Nephron progenitor cell (in vitro differentiated cells): ENCODE data around the gene ALDH6A1.

Source experiments
- DNase-seq: peaks from one replicate; pipeline ENCODE4 v3.0.0; 2021
- H3K27ac Mint-ChIP-seq: 2 replicates; pipeline ENCODE4 v1.8.0; 2021; ENCODE audit warnings: mild to moderate bottlenecking, moderate library complexity, mixed read lengths
- H3K27me3 Mint-ChIP-seq: 2 replicates; pipeline ENCODE4 v1.8.0; 2021; ENCODE audit warnings: mild to moderate bottlenecking, low read depth, mixed read lengths; ENCODE audit not compliant: poor library complexity
- H3K36me3 Mint-ChIP-seq: 2 replicates; pipeline ENCODE4 v1.8.0; 2021; ENCODE audit warnings: low read depth, mixed read lengths
- H3K4me1 Mint-ChIP-seq: 2 replicates; pipeline ENCODE4 v1.8.0; 2021; ENCODE audit warnings: mixed read lengths
- H3K4me3 Mint-ChIP-seq: 2 replicates; pipeline ENCODE4 v1.8.0; 2021; ENCODE audit warnings: mild to moderate bottlenecking, moderate library complexity, mixed read lengths
- H3K9me3 Mint-ChIP-seq: 2 replicates; pipeline ENCODE4 v1.8.0; 2021; ENCODE audit warnings: mild to moderate bottlenecking, moderate library complexity, mixed read lengths
- TF ChIP-seq, protein P1 (sequence below): fragments of 200-600 bp; sonication (generic); IDR thresholded peaks from 2 replicates; pipeline ENCODE4 v1.5.0; 2021; ENCODE audit warnings: antibody characterized with exemption

ALDH6A1 gene

DNA sequence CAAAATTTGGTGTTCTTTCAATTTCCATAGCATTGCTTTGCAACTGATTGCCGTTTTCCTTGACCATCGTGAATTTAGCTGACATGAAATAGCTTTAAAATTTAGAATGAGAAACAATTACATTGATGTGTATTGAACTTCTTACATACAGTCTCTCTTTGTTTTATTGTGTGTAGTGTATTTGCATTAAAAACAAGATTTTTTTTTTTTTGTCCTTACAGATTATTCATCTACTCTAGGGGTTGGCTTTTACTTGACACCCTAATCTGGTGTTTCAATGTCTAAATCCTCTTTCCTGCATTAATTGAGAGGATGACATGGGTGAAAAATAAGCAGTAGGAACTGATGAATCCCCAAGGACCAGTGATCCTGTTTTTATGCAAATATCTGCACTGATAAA lies 21.1 kb upstream of the ALDH6A1 start:
- TF ChIP-seq, protein P1, sequence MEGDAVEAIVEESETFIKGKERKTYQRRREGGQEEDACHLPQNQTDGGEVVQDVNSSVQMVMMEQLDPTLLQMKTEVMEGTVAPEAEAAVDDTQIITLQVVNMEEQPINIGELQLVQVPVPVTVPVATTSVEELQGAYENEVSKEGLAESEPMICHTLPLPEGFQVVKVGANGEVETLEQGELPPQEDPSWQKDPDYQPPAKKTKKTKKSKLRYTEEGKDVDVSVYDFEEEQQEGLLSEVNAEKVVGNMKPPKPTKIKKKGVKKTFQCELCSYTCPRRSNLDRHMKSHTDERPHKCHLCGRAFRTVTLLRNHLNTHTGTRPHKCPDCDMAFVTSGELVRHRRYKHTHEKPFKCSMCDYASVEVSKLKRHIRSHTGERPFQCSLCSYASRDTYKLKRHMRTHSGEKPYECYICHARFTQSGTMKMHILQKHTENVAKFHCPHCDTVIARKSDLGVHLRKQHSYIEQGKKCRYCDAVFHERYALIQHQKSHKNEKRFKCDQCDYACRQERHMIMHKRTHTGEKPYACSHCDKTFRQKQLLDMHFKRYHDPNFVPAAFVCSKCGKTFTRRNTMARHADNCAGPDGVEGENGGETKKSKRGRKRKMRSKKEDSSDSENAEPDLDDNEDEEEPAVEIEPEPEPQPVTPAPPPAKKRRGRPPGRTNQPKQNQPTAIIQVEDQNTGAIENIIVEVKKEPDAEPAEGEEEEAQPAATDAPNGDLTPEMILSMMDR = no peak
- Mint-ChIP-seq H3K27ac (no peak overlapping the region), H3K4me3 (no peak overlapping the region), H3K4me1 (no peaks in the 10 kb centered on the region), H3K27me3 (no peaks in the 10 kb centered on the region), H3K9me3 (no peaks in the 10 kb centered on the region), H3K36me3 (peaks cover 39% of the 10 kb centered on the region)
- no peak for DNase-seq

DNA sequence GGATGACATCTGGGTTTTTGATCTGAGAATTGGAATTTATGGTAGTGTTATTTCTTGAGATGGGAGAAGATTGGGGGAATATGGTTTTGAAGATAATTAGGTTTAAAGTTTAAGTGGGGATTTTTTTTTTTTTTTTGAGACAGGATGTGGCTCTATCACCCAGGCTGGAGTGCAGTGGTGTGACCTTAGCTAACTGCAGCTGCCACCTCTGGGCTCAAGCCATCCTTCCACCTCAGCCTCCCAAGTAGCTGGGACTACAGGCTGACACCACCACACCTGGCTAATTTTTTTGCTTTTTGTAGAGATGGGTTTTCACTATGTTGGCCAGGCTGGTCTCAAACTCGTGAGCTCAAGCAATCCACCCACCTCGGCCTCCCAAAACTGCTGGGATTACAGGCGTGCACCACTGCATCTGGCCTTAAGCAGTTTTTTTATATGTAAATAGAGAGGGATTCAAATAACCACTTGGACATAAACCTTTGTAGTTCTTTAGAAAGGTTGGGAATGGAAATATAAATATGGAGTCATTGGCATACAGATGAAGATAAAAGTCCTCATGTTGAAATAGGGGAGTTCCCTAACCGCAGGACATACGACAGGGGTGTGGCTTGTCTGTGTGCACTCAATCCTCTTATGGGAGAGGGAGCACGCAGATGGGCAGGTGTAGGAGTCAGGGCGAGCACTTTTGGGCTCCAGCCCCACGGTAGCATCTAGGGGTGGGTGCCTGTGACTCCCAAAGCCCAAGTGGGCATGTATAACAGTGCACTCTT lies 5.2 kb upstream of the ALDH6A1 start:
- no peaks in the 10 kb centered on the region for H3K9me3 Mint-ChIP-seq

DNA sequence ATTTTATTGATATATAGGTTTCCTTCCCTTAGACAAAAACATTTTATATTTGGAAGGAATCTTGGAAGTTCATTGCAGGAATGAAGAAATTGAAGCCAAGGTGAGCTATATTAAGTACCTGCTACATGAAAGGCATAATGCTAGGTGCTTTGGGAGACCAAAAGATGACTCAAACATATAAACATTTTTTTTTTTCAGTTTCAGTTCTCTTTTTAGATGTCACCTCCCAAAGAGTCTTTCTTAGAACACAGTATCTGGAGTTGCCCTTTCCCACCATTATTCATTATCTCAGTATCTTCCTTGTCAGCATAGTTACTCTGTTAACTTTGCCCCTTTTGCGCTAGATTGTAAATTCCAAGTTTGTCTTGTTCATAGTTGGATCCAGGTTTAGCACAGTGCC lies 1.6 kb upstream of the ALDH6A1 start:
- peak overlapping the region; percentile 100 for H3K27ac Mint-ChIP-seq

More for the DNA sequence above, 5.2 kb upstream of the ALDH6A1 start:
- no peak overlapping the region for H3K4me3 Mint-ChIP-seq
- H3K36me3 Mint-ChIP-seq = peaks cover 15% of the 10 kb centered on the region
- peaks cover 21% of the 10 kb centered on the region for H3K4me1 Mint-ChIP-seq
- no peak overlapping the region for H3K27ac Mint-ChIP-seq
- TF ChIP-seq, protein P1 = no peak
- DNase-seq = no peak
- peaks cover 3% of the 10 kb centered on the region for H3K27me3 Mint-ChIP-seq

DNA sequence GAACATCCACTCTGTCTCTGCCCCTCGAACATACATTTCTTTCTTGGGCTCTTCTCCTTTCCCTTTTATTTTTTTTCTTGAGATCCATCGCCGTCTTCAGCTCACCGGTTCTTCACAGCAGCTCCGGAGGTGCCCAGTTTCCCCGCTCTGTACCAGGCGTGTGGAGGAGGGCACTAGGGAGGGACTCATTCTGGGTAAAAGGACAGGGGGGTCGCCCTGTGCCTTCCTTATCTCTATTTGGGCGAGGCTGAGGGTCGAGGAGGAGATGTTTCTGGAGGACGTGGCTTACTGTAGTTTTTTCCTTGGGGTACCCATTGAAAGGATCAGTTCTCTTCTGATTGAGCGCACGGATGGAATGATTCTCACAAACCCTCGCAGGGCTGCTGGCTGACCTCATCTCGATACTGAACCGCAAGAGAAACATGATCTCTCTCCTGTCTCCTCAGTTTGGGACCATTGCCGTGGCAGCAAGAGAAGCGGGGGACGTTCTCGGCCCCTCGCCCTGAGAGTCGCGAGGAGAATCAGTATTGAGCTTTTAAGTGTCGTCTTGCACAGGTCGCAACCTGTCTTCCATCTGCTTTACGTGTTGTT lies 889 bp upstream of the ALDH6A1 start:
- Mint-ChIP-seq H3K27me3 (peaks cover 3% of the 10 kb centered on the region), H3K36me3 (peaks cover 5% of the 10 kb centered on the region), H3K4me1 (peaks cover 39% of the 10 kb centered on the region), H3K27ac (peak overlapping the region; percentile 100), H3K4me3 (peak overlapping the region; percentile 99), H3K9me3 (no peaks in the 10 kb centered on the region)
- TF ChIP-seq, protein P1 = no peak
- DNase-seq = peak; percentile 42

More for the DNA sequence above, 1.6 kb upstream of the ALDH6A1 start:
- TF ChIP-seq, protein P1 = no peak
- Mint-ChIP-seq H3K4me3 (peak overlapping the region; percentile 99), H3K36me3 (peaks cover 9% of the 10 kb centered on the region), H3K9me3 (no peaks in the 10 kb centered on the region), H3K27me3 (peaks cover 3% of the 10 kb centered on the region), H3K4me1 (peaks cover 39% of the 10 kb centered on the region)
- no peak for DNase-seq

DNA sequence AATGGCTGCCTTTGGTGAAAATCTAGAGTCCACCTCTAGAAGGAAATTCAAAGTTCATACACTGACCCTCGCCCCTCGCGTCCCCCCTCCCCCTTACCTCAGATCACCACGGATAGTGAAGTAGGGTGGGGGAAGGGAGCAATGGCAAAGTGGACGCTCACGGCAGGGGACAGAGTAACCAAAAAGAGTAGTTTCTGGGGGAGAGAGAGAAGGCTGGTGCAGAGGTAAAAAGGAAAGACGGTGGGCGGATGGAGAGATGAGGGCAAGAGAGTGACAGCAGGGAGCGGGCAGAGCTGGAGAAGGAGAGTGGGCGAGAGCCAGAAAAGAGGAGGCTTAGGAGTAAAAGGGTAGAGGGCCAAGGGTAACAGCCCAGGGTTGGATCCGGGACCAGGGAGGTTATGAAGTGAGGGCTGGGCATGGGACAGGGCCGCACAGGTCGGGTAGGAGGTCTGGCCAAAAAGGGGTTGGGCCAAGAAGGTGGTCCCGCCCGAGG lies 423 bp downstream of the ALDH6A1 start:
- peaks cover 39% of the 10 kb centered on the region for H3K4me1 Mint-ChIP-seq
- peaks cover 3% of the 10 kb centered on the region for H3K27me3 Mint-ChIP-seq
- H3K9me3 Mint-ChIP-seq = no peaks in the 10 kb centered on the region
- no peak for DNase-seq
- peak overlapping the region; percentile 99 for H3K4me3 Mint-ChIP-seq
- TF ChIP-seq, protein P1 = no peak
- H3K36me3 Mint-ChIP-seq = peaks cover 2% of the 10 kb centered on the region
- H3K27ac Mint-ChIP-seq = peak overlapping the region; percentile 97
